ACHN (cell line): Measurements from ENCODE around the gene EPS8L2.
A peak's percentile ranks its signal among the peaks of the same experiment; 100 is the strongest.

Experiments
- DNase-seq: peaks from one replicate; pipeline ENCODE4 v3.0.0-alpha.2; 2015
- in situ Hi-C: cut with HindIII; loops from 2 replicates; pipeline ENCODE4 v1.10.0; 2017; ENCODE audit warnings: low sequenced_read_pairs, low pct_ligation_motif_present, low pct_unique_long_range_greater_than_20kb

Gene EPS8L2

GRCh38 chr11:767238-767637 lies 61.2 kb downstream of the EPS8L2 start:
- no peak for DNase-seq
- in situ Hi-C loops = no loop called here

- in situ Hi-C loops = no loop called here
- no peak for DNase-seq
Observed at GRCh38 chr11:769887-770641, 64.0 kb downstream of the EPS8L2 start.

GRCh38 chr11:770642-771616 lies 64.9 kb downstream of the EPS8L2 start:
- no peak for DNase-seq
- in situ Hi-C loops = no loop called here

- DNase-seq = no peak
- in situ Hi-C loops = no loop called here
Observed at GRCh38 chr11:771617-772204, 65.7 kb downstream of the EPS8L2 start.

GRCh38 chr11:772429-773390 lies 66.7 kb downstream of the EPS8L2 start:
- in situ Hi-C loops = no loop called here
- no peak for DNase-seq

GRCh38 chr11:773425-773824 lies 67.4 kb downstream of the EPS8L2 start:
- in situ Hi-C loops = no loop called here
- DNase-seq = no peak

- in situ Hi-C loops = no loop called here
Observed at GRCh38 chr11:773830-774229, 67.8 kb downstream of the EPS8L2 start.

GRCh38 chr11:774873-775592 lies 69.0 kb downstream of the EPS8L2 start:
- DNase-seq = no peak
- in situ Hi-C loops = no loop called here

More at GRCh38 chr11:773830-774229, 67.8 kb downstream of the EPS8L2 start:
- no peak for DNase-seq

GRCh38 chr11:776263-776560 lies 70.2 kb downstream of the EPS8L2 start:
- no peak for DNase-seq
- in situ Hi-C loops = no loop called here

GRCh38 chr11:776561-777287 lies 70.7 kb downstream of the EPS8L2 start:
- in situ Hi-C loops = no loop called here
- peak; percentile 39 for DNase-seq
